KMS-11 (cell line): Measurements from ENCODE around the gene UNC93B1.
"Not testable (repeated sequence)": the region's sequence is repeated elsewhere in the genome, so short reads cannot be mapped to it uniquely, and the experiment has no call there.

ENCODE experiments used
- H2AFZ ChIP-seq: fragments of 200-600 bp; sonication (generic); 2 replicates; pipeline ENCODE4 v1.6.1; 2016; ENCODE audit warnings: antibody characterized with exemption, mixed run types, low read depth
- H3K27ac ChIP-seq: fragments of 200-600 bp; sonication (generic); 2 replicates; pipeline ENCODE4 v1.6.1; 2016; ENCODE audit warnings: mild to moderate bottlenecking, mixed run types
- H3K27me3 ChIP-seq: fragments of 200-600 bp; sonication (generic); 2 replicates; pipeline ENCODE4 v1.6.1; 2017; ENCODE audit warnings: mild to moderate bottlenecking, low read depth, mixed run types, moderate library complexity; ENCODE audit not compliant: insufficient read depth
- H3K36me3 ChIP-seq: fragments of 200-600 bp; sonication (generic); 2 replicates; pipeline ENCODE4 v1.6.1; 2017; ENCODE audit warnings: mild to moderate bottlenecking, mixed run types; ENCODE audit not compliant: insufficient read depth
- H3K4me1 ChIP-seq: fragments of 200-600 bp; sonication (generic); 2 replicates; pipeline ENCODE4 v1.6.1; 2016; ENCODE audit warnings: mild to moderate bottlenecking, low read depth, mixed run types; ENCODE audit not compliant: poor library complexity, severe bottlenecking
- H3K4me2 ChIP-seq: fragments of 200-600 bp; sonication (generic); 2 replicates; pipeline ENCODE4 v1.7.0; 2016; ENCODE audit warnings: mild to moderate bottlenecking, mixed run types
- H3K4me3 ChIP-seq: fragments of 200-600 bp; sonication (generic); IDR thresholded peaks from 2 replicates; pipeline ENCODE4 v1.6.1; 2017; ENCODE audit warnings: low read depth, low read length, mixed read lengths; ENCODE audit not compliant: insufficient read depth
- H3K79me2 ChIP-seq: fragments of 200-600 bp; sonication (generic); 2 replicates; pipeline ENCODE4 v1.6.1; 2016; ENCODE audit warnings: low read depth, mixed run types; ENCODE audit not compliant: insufficient read depth
- H3K9ac ChIP-seq: fragments of 200-600 bp; sonication (generic); 2 replicates; pipeline ENCODE4 v1.6.1; 2016; ENCODE audit warnings: mild to moderate bottlenecking, mixed run types
- H4K20me1 ChIP-seq: fragments of 200-600 bp; sonication (generic); 2 replicates; pipeline ENCODE4 v1.6.1; 2016; ENCODE audit warnings: mild to moderate bottlenecking, mixed run types; ENCODE audit not compliant: insufficient read depth
- TF ChIP-seq, protein P1 (sequence below): fragments of 200-600 bp; sonication (generic); conservative IDR thresholded peaks from 2 replicates; pipeline ENCODE4 v1.6.1; 2017; ENCODE audit warnings: low read depth, mild to moderate bottlenecking, antibody characterized with exemption, low read length, moderate library complexity, mixed read lengths

UNC93B1 gene

DNA sequence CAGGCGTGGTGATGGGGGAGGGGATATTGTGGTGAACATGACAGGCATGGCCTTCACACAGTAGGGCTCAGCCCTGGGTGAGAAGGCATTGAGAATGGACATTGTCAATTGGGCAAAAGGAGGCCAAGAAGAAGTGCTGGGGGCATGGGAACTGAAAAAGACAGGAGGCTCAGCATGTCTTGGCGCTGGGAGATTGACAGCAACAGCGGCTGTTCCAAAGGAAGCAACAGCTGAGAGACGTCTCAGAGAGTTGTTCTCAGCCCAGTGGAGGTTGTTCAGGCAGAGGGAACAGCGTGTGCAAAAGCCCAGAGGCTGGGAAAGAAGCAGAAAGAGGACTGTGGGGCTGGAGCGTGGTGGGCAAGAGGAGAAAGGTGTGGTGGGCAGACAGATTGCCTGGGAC is 47.7 kb downstream of the UNC93B1 start:
- not testable (repeated sequence) for H3K4me2 ChIP-seq

DNA sequence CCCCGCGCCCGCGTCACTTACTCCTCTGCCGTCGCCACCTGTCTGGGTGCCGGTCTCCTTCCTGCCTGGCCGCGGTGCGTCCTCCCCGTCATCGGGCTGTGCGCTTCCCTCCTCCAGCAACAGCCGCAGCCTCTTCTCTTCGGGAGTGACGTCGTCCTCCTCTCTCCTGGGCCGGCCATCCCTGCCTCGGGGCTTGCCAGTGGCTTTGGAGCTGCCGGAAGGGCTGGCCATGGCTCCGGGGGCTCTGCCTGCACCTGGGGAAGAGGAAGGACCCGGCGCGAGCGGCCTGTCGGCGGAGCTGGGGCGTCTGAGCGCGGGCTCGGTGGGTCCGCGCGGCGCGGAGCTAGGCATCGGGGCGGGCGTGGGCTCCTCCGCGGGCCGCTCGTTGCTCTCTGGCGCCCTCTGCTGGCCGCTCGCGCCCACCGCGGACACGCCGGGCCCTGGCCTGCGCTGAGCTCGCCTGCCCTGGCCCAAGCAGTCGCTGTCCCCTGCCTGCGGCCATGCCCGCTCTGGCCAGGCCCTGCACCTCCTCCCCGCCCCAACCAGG is 48.4 kb downstream of the UNC93B1 start:
- not testable (repeated sequence) for H3K4me1 ChIP-seq, H4K20me1 ChIP-seq, H3K36me3 ChIP-seq, H3K79me2 ChIP-seq, H3K4me3 ChIP-seq, H3K27ac ChIP-seq, H3K27me3 ChIP-seq
- Histone ChIP-seq H3K4me2 (peak overlapping the region; percentile 42), H2AFZ (peak overlapping the region; percentile 85; the same call in 1 of the 2 replicates), H3K9ac (peak overlapping the region; percentile 56; the same call in 1 of the 2 replicates)
- TF ChIP-seq, protein P1, sequence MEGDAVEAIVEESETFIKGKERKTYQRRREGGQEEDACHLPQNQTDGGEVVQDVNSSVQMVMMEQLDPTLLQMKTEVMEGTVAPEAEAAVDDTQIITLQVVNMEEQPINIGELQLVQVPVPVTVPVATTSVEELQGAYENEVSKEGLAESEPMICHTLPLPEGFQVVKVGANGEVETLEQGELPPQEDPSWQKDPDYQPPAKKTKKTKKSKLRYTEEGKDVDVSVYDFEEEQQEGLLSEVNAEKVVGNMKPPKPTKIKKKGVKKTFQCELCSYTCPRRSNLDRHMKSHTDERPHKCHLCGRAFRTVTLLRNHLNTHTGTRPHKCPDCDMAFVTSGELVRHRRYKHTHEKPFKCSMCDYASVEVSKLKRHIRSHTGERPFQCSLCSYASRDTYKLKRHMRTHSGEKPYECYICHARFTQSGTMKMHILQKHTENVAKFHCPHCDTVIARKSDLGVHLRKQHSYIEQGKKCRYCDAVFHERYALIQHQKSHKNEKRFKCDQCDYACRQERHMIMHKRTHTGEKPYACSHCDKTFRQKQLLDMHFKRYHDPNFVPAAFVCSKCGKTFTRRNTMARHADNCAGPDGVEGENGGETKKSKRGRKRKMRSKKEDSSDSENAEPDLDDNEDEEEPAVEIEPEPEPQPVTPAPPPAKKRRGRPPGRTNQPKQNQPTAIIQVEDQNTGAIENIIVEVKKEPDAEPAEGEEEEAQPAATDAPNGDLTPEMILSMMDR: peak; percentile 53

More for the DNA sequence above, 47.7 kb downstream of the UNC93B1 start:
- H3K79me2 ChIP-seq, H3K9ac ChIP-seq, H3K27ac ChIP-seq, H3K27me3 ChIP-seq, H3K36me3 ChIP-seq, H3K4me3 ChIP-seq, H3K4me1 ChIP-seq, H4K20me1 ChIP-seq: not testable (repeated sequence)
- peak overlapping the region; percentile 85; the same call in 1 of the 2 replicates for H2AFZ ChIP-seq

DNA sequence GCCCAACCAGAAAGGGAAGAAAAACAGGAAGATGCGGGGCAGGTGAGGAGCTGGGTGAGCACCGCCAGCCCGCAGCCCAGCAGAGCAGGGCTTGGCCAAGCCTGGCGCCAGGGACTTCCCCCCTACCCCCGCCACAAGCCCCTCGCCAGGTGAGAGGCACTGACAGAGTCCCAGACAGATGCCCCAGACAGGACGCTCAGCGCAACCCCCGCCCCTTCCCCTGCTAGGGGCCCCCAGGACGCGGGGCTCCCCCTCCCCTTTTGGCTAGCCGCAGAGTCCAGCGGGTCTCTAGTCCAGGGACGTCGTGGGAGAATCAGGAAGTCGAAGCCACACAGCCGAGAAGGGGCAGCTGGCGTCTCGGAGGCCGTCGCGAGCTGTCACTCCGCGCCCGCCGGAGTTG is 48.9 kb downstream of the UNC93B1 start:
- H2AFZ ChIP-seq: peak overlapping the region; percentile 85; the same call in 1 of the 2 replicates
- H4K20me1 ChIP-seq, H3K27ac ChIP-seq, H3K27me3 ChIP-seq, H3K4me1 ChIP-seq, H3K36me3 ChIP-seq, H3K4me3 ChIP-seq, H3K79me2 ChIP-seq: not testable (repeated sequence)
- 0 out of 2 replicates have a peak overlapping the region, but pooled peaks have one; percentile 56 for H3K9ac ChIP-seq
- H3K4me2 ChIP-seq: peak overlapping the region; percentile 42

DNA sequence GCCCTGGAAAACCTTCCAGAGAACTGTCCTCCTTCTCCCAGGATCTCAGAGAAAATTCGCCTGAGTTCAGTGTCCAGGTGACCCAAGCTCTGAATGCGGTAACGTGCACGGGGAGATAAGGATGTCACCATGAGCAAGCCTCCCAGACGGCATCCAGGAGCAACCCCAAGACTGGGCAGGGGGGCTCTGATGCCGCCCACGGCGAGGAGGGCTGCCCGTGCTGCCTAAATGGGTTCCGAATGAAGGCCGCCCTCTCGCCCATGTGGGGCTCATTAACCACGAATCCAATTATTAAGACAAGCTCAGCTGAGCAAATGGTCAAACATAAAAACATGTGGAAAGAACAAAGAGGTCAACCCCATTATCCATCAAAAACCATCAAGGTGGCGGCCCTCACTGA is 49.6 kb downstream of the UNC93B1 start:
- not testable (repeated sequence) for H3K4me3 ChIP-seq, H3K79me2 ChIP-seq, H3K27me3 ChIP-seq, H3K27ac ChIP-seq, H3K4me1 ChIP-seq, H2AFZ ChIP-seq, H3K9ac ChIP-seq, H3K4me2 ChIP-seq, H3K36me3 ChIP-seq, H4K20me1 ChIP-seq

DNA sequence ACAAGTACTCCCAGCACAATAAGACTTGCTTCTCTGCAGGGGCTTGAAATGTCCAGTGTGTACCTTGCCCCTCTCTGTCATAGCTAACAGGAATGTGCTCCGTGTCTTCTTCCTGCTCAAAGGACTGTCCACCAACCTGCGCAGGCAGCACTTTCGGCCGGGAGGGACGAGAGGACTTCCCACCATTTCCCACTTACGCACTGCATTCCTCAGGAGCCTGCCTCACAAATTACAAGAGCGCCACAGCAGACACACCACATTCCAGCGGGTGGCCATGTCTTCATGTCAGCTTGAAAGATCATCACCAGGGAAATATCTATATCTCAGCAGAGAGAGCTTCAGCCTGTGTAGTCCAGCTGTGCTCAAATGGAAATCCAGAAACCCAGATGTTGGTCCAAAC is 53.2 kb downstream of the UNC93B1 start:
- not testable (repeated sequence) for H3K4me3 ChIP-seq, H3K4me2 ChIP-seq, H3K79me2 ChIP-seq, H3K36me3 ChIP-seq, H3K9ac ChIP-seq, H2AFZ ChIP-seq, H3K27ac ChIP-seq, H4K20me1 ChIP-seq, H3K4me1 ChIP-seq, H3K27me3 ChIP-seq

DNA sequence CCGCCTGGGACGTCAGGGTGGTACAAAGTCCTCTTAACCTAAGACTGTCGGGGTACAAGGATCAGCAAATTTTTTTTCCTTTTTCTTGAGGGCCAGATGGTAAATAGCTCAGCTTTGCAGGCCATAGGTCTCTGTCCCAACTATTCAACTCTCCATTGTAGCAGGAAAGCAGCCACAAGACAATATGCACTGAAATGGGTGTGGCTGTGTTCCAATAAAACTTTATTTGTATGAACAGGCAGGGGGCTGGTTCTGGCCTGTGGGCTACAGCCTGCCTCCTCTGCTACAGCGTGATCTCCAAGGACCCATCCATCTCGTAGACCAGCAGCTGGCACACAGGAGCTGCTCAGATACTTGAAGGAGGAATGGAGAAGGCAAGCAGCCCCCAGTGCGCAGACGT is 56.1 kb downstream of the UNC93B1 start:
- not testable (repeated sequence) for H3K4me1 ChIP-seq, H3K27ac ChIP-seq, H3K9ac ChIP-seq, H3K4me3 ChIP-seq, H4K20me1 ChIP-seq, H3K36me3 ChIP-seq, H2AFZ ChIP-seq, H3K27me3 ChIP-seq, H3K79me2 ChIP-seq, H3K4me2 ChIP-seq

DNA sequence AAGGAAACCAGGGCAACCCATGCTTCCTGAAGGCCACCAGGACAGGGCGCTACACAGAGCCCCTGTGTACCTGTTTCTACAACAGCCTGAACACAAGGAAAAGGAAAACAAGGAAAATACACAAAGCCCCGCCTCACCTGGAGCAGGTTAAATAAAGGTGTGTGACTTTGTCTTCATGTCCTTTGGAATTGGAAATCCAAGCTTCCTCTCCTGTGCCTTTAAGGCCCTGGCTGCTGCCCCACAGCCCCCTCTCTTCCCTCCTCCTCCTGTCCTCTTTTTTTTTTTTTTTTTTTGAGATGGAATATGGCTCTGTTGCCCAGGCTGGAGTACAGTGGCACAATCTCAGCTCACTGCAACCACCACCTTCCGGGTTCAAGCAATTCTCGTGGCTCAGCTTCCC is 57.5 kb downstream of the UNC93B1 start:
- not testable (repeated sequence) for H3K27me3 ChIP-seq, H3K4me1 ChIP-seq, H2AFZ ChIP-seq, H3K27ac ChIP-seq, H3K4me2 ChIP-seq, H3K9ac ChIP-seq, H3K36me3 ChIP-seq, H3K4me3 ChIP-seq, H3K79me2 ChIP-seq, H4K20me1 ChIP-seq

DNA sequence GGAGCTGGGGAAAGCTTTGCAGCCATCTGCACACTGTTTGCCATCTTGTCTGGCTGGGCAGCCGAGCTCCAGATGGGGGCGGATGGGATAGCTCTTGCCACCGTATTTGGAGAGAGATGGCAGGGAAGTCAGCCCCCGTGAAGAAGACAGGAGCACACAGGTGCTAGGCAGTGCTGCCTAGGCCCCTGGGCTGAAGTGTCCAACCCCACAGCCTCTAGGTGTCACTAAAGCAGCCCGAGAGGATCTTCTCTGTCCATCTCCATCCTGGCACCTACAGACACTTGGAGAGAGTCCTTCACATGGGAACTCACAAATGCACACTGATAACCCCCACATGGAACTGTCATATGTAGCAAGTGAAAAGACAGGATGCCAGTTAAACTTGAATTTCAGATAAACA is 60.5 kb downstream of the UNC93B1 start:
- H3K27me3 ChIP-seq, H3K4me1 ChIP-seq, H3K4me2 ChIP-seq, H3K79me2 ChIP-seq, H4K20me1 ChIP-seq, H3K27ac ChIP-seq, H3K9ac ChIP-seq, H3K4me3 ChIP-seq, H3K36me3 ChIP-seq, H2AFZ ChIP-seq: not testable (repeated sequence)
